Activated CD8-positive, alpha-beta memory T cell treated with anti-CD3 and anti-CD28 coated beads for 36 hours (primary cell): Measurements from ENCODE around the gene RBMXL2. TPM values are rescaled to one million over a fixed set of nuclear protein-coding genes. Genes with fewer than 3 reads are reported as not detected.

ENCODE experiments used
- CTCF ChIA-PET: fragments of 350-600 bp; sonication (Branson Sonifier 250); formaldehyde crosslinking; loops from one replicate; lab custom pipeline; 2021; ENCODE audit warnings: antibody characterized with exemption; lab: Charles Lee
- POLR2A ChIA-PET: fragments of 350-600 bp; sonication (Branson Sonifier 250); formaldehyde crosslinking; loops from one replicate; lab custom pipeline; 2021; ENCODE audit warnings: antibody characterized with exemption; lab: Charles Lee
- total RNA-seq, 2 experiments: library from RNA; stranded (reverse); gene quantifications; one replicate each; pipeline ENCODE4 v1.2.3, GENCODE V29; 2021

RBMXL2 gene
- total RNA-seq, result not detected

GRCh38 chr11:7088921-7089320 is at the start of gene RBMXL2:
Gene RBMXL2, plus strand, starts transcription at chr11:7088998. Its CDS starts 123 bp downstream, at chr11:7089121.
- CTCF ChIA-PET, result no interaction called here
- POLR2A ChIA-PET, result no interaction called here

- POLR2A ChIA-PET, result no interaction called here
- CTCF ChIA-PET, result no interaction called here
Measured at GRCh38 chr11:7046474-7047175, 42.2 kb upstream of the RBMXL2 start.

DNA sequence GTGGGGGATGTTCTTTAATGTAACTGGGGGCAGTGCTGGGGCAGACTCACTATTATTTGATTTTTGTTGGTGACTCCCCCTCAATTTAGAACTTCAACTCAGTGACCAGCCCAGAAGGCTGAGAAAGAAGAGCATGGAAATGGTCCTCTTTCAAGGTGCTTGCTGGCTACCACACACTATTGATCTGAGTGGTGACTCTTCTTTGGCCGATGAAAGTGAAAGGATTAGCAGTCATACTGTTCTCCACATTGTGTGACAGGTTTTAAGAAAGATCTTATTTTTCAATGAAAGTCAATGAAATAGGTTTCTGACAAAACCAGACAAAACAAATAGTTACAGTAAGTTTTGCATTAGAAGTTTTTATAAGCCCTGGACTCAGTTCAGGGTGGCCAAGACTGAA is 38.6 kb upstream of the RBMXL2 start:
- CTCF ChIA-PET, result no interaction called here

DNA sequence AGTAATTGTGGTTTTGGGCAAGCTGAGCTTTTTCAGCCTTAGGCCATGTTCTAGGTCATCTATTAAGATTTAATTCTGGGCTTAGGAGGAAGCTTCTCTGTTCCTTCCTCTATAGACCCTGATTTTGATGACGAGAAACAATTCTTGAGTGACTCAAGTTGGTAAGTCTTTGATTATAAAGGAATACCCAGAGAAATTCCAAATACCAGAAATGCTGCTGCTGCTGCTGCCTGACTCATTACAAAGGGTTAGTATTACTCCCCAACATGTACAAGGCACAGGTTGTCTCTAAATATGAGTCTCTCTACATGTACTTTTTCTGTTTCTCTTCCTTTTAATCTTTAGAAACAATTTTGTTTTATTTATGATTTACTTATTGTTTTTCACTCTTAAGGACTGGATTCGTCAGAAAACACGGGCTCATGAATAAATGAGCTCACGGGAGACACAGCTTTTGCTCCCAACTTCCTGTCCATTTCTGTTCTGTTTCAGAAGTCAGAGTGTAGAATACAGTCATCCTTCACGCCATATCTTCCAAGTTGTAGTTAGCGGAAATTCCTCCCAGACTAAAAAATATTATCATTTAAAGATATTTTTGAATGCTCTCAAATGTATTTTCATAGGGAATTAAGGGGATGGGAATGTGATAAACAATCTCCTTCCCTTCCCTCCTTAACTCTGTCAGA is 31.8 kb upstream of the RBMXL2 start:
- CTCF ChIA-PET, result no interaction called here
- POLR2A ChIA-PET, result no interaction called here

More for the DNA sequence above, 38.6 kb upstream of the RBMXL2 start:
- POLR2A ChIA-PET, result no interaction called here

DNA sequence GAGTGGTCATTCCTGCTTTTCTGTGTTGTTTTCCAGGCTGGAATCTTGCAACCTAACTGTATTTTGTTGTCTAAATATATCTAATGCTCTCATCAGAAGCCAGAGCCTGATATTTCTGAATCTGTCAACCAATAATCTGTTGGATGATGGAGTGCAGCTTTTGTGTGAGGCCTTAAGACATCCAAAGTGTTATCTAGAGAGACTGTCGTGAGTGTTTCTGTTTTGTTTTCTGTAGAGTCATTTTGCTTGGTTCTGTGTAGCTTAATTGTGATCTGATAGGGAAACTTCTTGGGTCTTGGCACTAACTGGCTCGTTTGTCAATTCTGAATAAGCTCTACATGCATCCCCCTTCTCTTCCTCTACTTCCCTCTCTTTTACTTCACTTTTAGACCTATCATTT is 31.2 kb upstream of the RBMXL2 start:
- ChIA-PET CTCF (no interaction called here), POLR2A (no interaction called here)

DNA sequence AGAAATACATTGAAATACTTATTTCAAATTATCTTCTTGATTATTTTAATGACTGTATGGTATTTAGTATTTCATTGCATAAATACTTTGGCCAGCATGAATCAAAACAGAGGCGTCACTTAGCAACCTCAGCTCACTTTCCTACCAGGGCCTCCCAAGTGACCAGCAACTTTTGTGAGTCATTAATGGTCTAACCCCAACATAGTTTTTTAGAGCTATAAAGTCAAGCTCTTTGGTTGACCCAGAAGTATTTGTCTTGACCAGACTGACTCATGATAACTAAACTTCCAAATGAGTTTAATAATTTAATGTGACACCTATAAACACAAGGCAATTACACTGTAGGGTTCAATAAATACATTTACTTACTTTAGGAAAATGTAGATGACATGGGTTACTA is 27.9 kb upstream of the RBMXL2 start:
- ChIA-PET CTCF (no interaction called here), POLR2A (no interaction called here)

DNA sequence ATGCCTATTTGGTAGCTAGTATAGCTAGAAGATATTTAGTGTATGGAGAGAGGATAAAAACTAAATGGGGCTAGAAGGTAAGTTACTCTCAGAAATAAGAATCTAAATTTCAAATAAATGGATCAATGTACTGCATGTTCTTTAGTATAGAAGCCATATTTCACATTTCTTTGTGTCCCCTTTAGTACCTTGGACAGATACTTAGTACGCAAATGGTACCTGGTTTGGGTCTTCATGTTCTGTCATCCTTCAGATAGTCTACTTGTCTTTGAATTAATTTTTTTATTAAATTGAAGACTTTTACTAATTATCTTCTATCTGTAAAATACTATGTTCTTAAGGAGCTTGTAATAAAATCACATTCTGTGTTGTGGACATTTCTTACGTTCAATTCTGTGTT is 26.3 kb upstream of the RBMXL2 start:
- POLR2A ChIA-PET, result no interaction called here
- CTCF ChIA-PET, result interaction anchor here (0.6 kb wide), 1 partner anchor 15 kb away, joined by 3 read pairs; no protein-coding TSS in a partner anchor

GRCh38 chr11:7072401-7073028 is 16.3 kb upstream of the RBMXL2 start:
- CTCF ChIA-PET, result no interaction called here
- POLR2A ChIA-PET, result no interaction called here

DNA sequence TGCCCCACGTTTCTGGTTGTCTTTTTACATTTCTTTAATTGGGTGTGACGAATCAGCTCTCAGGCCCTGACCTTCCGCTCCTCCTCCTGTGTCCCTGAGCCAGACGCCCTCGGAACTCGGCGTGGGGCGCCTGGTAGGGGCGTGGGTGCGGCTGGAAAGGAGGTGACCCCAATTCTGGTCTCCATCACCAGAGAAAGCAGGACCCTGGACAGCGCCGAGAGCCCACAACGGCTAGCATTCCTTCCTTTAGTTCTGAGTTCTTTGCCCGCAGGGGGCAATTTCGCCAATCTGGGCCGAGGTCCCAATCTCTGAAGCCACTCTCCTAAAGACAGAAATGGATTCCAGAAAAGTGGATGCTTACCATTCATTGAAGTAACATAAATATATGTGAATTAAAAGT is 11.7 kb upstream of the RBMXL2 start:
- CTCF ChIA-PET, result no interaction called here
- POLR2A ChIA-PET, result no interaction called here

DNA sequence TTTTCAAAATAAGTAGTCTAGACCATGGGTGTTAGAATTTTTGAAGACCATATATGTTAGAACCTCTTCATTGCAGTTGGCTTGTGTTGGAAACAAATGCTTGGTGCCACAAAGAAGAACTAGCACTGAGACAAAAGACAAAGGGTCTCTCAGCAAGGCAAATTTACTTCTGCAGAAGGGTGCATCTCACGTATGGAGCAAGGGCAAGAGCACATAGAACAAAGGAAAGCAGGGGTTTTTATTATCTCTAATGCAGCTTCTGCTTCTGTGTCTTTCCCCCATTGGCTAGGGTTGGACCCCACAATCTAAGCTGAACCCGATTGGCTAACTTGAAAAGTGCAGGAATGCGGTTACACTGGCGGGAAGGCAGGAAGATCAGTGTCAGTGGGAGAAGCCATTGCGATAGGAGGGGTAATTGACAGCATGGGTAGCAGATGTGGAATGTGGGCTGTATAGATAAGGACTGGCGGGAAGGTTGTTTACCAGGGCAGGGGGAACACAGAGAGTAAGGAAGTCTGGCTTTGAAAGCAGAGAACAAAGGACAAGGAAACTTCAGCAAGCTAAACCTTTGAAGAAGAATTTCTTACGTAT is 9.2 kb upstream of the RBMXL2 start:
- POLR2A ChIA-PET, result no interaction called here

DNA sequence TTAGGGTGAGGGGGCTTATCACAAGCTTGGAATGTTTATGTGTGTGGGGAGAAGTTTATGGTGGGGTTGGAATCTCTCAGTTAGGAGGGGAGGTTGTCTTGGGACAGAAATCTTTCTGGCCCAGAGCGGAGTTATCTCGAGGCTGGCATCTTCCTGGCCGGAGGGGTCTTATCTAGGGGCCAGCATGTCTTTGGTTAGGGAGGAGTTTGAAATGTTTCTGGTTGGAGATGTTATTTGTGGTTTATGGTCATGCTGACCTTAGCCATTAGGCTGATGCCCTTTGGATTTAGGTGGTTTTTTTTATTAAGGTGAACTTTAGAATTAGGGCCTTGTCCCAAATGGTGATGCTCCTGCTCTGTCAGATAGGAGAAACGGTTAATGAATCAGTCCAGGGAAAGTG is 7.9 kb upstream of the RBMXL2 start:
- ChIA-PET CTCF (no interaction called here), POLR2A (no interaction called here)

More for the DNA sequence above, 9.2 kb upstream of the RBMXL2 start:
- CTCF ChIA-PET, result no interaction called here

DNA sequence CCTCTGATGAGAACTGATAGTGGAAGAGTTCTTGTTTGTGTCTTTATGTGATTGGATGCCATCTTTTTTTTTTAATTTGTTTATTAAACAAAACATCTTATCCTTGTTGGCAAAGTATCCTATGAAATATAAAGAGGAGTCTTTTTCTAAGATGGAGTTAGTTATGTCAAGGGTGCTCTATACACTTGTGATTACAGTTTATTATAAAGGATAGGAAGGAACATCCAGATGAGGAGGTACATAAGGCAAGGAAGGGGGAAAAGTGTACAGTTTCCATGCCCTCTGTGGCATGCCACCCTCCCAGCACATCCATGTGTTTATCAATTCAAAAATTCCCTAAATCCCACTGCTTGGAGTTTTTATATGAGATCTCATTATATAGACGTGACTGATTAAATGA is 7.4 kb upstream of the RBMXL2 start:
- ChIA-PET POLR2A (no interaction called here), CTCF (no interaction called here)

- ChIA-PET CTCF (no interaction called here), POLR2A (no interaction called here)
Measured at GRCh38 chr11:7089328-7090251, 792 bp downstream of the RBMXL2 start.

DNA sequence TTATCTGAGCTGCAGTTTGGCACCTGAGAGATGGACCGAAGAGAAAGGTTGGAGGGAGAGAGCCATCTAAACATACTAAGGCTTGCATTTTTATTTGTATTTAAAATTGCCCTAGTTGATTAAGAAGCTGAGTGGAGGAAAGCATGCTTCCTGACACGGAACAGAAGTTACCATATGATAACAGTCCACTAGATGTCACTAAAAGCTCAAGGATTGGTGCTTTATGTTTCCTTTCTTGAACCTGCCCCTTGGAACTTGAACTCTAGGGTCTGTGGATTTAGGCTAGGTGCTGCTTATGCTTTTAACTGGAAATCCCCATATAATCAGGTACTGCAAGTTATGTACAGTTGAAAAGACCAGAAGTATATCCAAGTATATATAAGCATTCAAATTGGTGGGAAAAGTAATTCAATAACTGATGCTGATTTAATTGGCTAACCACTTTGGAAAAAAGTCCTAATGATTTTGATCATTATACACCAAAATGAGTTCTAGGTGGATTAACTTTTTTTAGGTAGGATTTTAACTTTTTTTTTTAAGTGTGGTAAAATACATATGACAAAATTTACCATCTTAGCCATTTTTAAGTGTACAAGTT is 9.5 kb downstream of the RBMXL2 start:
- CTCF ChIA-PET, result interaction anchor here (1.0 to 1.3 kb wide), 2 partner anchors 72 to 344 kb away, joined by 3 to 5 read pairs; no protein-coding TSS in a partner anchor
- POLR2A ChIA-PET, result interaction anchor here (0.6 kb wide), 1 partner anchor 515 kb away, joined by 3 read pairs; no protein-coding TSS in a partner anchor

DNA sequence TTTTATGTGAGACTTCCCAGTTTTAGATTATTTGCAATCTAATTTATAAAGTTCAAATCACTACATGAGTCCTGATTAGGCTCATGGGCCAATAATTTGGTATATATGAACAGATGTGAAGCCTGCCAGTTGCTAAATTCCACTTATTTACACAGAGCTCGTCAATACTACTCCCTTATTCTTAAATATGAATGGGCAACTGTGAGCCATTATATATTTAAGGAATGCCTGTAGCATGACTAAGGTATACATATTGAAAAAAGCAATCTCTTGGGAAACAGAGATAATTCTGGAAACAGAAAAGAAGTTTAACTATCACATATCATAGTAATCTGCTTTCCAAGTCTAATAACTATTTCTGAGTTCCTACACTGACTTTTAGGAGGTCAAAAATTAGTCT is 27.0 kb downstream of the RBMXL2 start:
- ChIA-PET CTCF (no interaction called here), POLR2A (no interaction called here)

DNA sequence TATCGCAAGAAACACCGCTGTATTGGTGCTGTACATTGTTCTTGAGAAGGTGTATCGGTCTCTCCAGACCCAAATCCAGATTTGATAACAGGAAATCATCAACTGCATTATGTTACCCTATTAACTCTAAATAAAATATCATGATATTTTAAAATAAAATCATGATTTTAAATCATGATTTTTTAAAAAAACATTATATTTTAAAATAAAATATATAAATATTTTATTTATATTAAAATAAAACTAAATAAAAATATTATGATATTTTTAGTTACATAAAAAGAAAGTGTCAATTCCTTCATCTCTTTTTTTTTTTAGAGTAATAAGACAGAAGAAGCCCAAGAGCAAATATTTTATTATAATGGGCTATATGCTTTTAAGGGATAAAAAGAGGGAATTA is 27.6 kb downstream of the RBMXL2 start:
- ChIA-PET CTCF (no interaction called here), POLR2A (no interaction called here)

GRCh38 chr11:7138051-7138450 is 49.3 kb downstream of the RBMXL2 start:
- ChIA-PET CTCF (no interaction called here), POLR2A (no interaction called here)
